Osteocyte (in vitro differentiated cells): Measurements from ENCODE around the gene ASIC2. TPM values are rescaled to one million over a fixed set of nuclear protein-coding genes. Genes with fewer than 3 reads are reported as not detected.

Experiments
- DNase-seq: peaks from one replicate; pipeline ENCODE4 v3.0.0; 2021; ENCODE audit warnings: mixed read lengths; ENCODE audit not compliant: unreplicated experiment; ENCODE audit errors: extremely low spot score
- H3K27ac Mint-ChIP-seq: one replicate; pipeline ENCODE4 v1.8.0; 2021; ENCODE audit warnings: mild to moderate bottlenecking, mixed read lengths; ENCODE audit not compliant: unreplicated experiment
- H3K27me3 Mint-ChIP-seq: one replicate; pipeline ENCODE4 v1.8.0; 2021; ENCODE audit warnings: mixed read lengths; ENCODE audit not compliant: unreplicated experiment
- H3K36me3 Mint-ChIP-seq: one replicate; pipeline ENCODE4 v1.8.0; 2021; ENCODE audit warnings: mixed read lengths; ENCODE audit not compliant: unreplicated experiment
- H3K4me1 Mint-ChIP-seq: one replicate; pipeline ENCODE4 v1.8.0; 2021; ENCODE audit warnings: mixed read lengths; ENCODE audit not compliant: unreplicated experiment
- H3K4me3 Mint-ChIP-seq: one replicate; pipeline ENCODE4 v1.8.0; 2021; ENCODE audit warnings: mild to moderate bottlenecking, moderate library complexity, mixed read lengths; ENCODE audit not compliant: unreplicated experiment
- H3K9me3 Mint-ChIP-seq: one replicate; pipeline ENCODE4 v1.8.0; 2021; ENCODE audit warnings: mixed read lengths; ENCODE audit not compliant: unreplicated experiment
- total RNA-seq: library from RNA; stranded (reverse); gene quantifications from 2 replicates; pipeline ENCODE4 v1.2.1, GENCODE V29; 2021
- TF ChIP-seq, protein P1 (sequence below): fragments of 200-600 bp; sonication (generic); IDR thresholded peaks from 2 replicates; pipeline ENCODE4 v1.5.0; 2021; ENCODE audit warnings: antibody characterized with exemption, mild to moderate bottlenecking, moderate library complexity

ASIC2 gene
- total RNA-seq, 1 donor from 2014 or later, result not detected

GRCh38 chr17:33239702-33240101 lies 53.4 kb downstream of the ASIC2 start:
- TF ChIP-seq, protein P1, sequence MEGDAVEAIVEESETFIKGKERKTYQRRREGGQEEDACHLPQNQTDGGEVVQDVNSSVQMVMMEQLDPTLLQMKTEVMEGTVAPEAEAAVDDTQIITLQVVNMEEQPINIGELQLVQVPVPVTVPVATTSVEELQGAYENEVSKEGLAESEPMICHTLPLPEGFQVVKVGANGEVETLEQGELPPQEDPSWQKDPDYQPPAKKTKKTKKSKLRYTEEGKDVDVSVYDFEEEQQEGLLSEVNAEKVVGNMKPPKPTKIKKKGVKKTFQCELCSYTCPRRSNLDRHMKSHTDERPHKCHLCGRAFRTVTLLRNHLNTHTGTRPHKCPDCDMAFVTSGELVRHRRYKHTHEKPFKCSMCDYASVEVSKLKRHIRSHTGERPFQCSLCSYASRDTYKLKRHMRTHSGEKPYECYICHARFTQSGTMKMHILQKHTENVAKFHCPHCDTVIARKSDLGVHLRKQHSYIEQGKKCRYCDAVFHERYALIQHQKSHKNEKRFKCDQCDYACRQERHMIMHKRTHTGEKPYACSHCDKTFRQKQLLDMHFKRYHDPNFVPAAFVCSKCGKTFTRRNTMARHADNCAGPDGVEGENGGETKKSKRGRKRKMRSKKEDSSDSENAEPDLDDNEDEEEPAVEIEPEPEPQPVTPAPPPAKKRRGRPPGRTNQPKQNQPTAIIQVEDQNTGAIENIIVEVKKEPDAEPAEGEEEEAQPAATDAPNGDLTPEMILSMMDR, result no peak
- Mint-ChIP-seq H3K4me3 (no peak overlapping the region), H3K9me3 (no peaks in the 10 kb centered on the region), H3K4me1 (peaks cover 7% of the 10 kb centered on the region), H3K36me3 (no peaks in the 10 kb centered on the region), H3K27me3 (peaks cover 3% of the 10 kb centered on the region), H3K27ac (no peak overlapping the region)
- DNase-seq, result no peak

DNA sequence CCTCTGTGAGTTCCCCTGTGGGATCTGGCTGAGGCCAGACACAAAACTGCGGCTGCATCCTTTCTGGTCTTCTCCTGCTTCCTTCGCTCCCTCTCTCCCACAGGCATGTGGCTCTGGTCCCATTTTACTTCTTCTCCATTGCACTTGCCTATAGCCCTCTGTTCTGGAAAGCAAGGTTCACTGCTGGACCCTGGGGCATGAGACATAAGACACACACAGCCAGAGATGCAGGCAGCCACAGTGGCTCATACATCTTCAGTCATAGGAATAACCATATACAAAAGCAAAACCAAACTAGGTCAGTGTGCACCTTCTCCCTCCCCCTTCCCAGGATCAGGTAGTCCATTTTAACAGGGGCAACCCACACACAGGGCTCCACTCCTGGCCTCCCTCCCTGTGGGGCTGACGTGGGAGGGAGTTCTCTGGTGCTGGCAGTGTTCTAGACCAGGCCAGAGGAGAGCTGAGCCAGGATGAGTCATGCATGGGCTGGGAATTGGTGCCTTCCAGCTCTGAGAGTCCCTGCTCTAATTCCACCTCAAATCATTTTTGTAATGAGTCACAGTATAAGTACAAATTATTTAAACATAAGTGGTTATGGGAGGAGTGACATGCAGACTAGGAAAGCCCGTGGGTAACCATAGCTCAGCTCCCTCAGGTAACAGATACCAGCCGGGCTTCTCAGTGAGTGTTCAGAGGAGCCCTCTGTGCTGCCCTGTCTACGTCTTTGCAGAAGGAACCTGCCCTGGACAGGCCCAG lies 58.0 kb downstream of the ASIC2 start:
- TF ChIP-seq, protein P1, result no peak
- Mint-ChIP-seq H3K9me3 (no peaks in the 10 kb centered on the region), H3K27ac (no peak overlapping the region), H3K36me3 (no peaks in the 10 kb centered on the region), H3K4me1 (peaks cover 7% of the 10 kb centered on the region), H3K27me3 (no peaks in the 10 kb centered on the region), H3K4me3 (no peak overlapping the region)
- no peak for DNase-seq

DNA sequence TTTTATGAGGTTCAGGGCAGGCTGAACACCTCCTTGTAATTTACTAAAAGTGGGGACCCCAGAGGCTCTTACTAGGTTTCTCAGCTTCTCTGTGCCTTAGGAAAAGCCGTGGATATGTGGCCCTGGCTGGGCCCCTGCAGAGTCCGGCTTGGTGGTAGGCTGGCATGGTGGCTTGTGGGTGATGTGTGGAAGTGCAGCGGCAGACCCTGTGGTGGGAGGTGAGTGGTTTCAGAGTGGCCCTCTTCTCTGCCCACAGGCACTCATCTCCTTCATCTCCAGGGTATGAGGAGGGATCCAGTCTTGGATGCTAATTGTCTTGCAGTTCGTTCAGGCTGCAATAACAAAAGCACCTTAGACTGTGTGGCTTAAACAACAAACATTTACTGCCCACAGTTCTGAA lies 58.9 kb downstream of the ASIC2 start:
- Mint-ChIP-seq H3K36me3 (no peaks in the 10 kb centered on the region), H3K4me3 (no peak overlapping the region)

DNA sequence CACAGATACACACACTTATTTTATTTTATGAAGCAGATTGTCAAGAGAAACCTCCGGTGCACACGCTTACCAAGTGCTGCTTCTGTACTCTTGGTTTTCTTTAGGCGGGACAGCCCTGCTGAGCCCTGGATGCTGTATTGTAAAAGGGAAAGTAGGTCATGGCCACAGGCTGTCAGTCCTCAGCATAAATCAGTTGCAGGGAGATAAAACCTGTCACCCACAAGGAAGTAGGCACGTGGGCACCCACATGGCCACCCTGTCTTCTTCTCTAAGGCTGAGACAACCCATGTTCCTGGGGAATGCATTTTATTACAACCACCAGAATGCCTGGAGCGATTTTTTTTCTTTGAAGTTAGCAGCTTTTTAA lies 59.3 kb downstream of the ASIC2 start:
- peaks cover 7% of the 10 kb centered on the region for H3K4me1 Mint-ChIP-seq
- H3K4me3 Mint-ChIP-seq, result no peak overlapping the region
- no peaks in the 10 kb centered on the region for H3K36me3 Mint-ChIP-seq
- H3K27ac Mint-ChIP-seq, result no peak overlapping the region
- TF ChIP-seq, protein P1, result no peak
- DNase-seq, result no peak
- H3K27me3 Mint-ChIP-seq, result no peaks in the 10 kb centered on the region
- no peaks in the 10 kb centered on the region for H3K9me3 Mint-ChIP-seq

More for the DNA sequence above, 58.9 kb downstream of the ASIC2 start:
- Mint-ChIP-seq H3K27ac (no peak overlapping the region), H3K27me3 (no peaks in the 10 kb centered on the region), H3K9me3 (no peaks in the 10 kb centered on the region), H3K4me1 (peaks cover 7% of the 10 kb centered on the region)
- DNase-seq, result no peak
- TF ChIP-seq, protein P1, result no peak

DNA sequence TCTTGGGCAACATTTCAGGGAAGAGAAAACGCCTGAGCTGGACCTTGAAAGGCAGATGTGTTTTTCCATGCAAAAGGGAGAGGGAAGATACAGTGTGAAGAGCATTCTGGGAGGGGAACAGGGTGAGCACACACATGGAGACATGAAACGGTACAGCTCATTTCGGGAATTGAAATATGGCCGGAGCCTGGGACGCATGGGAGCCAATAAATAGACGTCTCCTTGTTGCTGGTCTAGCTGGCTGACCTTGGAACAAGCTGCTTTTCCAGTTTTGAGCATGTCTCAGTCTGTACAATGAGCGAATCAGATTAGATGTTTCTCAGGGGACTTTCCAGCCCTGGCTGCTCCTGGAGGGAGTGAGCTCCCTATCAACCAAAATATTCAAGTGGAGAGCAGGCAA lies 63.6 kb downstream of the ASIC2 start:
- Mint-ChIP-seq H3K9me3 (no peaks in the 10 kb centered on the region), H3K27ac (no peak overlapping the region), H3K36me3 (no peaks in the 10 kb centered on the region)

More for the DNA sequence above, 63.6 kb downstream of the ASIC2 start:
- H3K4me1 Mint-ChIP-seq, result no peaks in the 10 kb centered on the region
- no peak for DNase-seq
- no peaks in the 10 kb centered on the region for H3K27me3 Mint-ChIP-seq
- no peak overlapping the region for H3K4me3 Mint-ChIP-seq
- TF ChIP-seq, protein P1, result no peak
